Activated CD8-positive, alpha-beta memory T cell treated with anti-CD3 and anti-CD28 coated beads, Interleukin-2, amount 50 U/mL, for 24 hours (primary cell): ENCODE measurements around the gene SLC24A3.
"Not testable (repeated sequence)": the region's sequence is repeated elsewhere in the genome, so short reads cannot be mapped to it uniquely, and the experiment has no call there.

Source experiments
- DNase-seq: peaks from one replicate; pipeline ENCODE4 v3.0.0-alpha.2; 2020; ENCODE audit errors: extremely low read depth

SLC24A3 gene

DNA sequence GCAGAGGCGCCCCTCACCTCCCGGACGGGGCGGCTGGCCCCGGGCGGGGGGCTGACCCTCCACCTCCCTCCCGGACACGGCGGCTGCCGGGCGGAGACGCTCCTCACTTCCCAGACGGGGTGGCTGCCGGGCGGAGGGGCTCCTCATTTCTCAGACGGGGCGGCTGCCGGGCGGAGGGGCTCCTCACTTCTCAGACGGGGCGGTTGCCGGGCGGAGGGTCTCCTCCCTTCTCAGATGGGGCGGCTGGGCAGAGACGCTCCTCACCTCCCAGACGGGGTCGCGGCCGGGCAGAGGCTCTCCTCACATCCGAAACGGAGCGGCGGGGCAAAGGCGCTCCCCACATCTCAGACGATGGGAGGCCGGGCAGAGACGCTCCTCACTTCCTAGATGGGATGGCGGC lies 466.1 kb downstream of the SLC24A3 start:
- DNase-seq, result not testable (repeated sequence)

DNA sequence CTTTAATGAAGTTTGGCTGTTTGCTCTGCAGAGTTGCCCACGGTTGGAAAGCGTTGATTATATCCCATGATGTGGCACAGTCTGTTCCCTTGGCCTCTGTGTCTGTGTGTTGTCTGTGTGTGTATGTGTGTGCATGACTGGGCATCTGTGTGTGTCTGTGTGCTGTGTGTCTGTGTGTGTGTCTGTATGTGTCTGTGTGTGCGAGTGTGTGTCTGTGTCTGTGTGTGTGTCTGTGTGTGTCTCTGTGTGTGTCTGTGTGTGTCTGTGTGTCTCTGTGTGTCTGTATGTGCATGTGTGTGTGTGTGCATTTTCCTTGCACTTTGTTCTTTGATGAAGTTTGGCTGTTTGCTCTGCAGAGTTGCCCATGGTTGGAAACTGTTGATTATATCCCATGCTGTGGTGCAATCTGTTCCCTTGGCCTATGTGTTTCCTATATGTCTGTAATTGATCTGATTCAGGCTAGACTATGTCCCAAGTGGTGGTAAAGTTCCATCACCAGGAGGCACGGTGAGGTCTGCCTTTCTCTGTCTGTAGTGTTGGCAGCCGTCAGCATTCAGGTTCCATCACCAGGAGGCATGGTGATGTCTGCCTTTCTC lies 467.6 kb downstream of the SLC24A3 start:
- DNase-seq, result no peak

DNA sequence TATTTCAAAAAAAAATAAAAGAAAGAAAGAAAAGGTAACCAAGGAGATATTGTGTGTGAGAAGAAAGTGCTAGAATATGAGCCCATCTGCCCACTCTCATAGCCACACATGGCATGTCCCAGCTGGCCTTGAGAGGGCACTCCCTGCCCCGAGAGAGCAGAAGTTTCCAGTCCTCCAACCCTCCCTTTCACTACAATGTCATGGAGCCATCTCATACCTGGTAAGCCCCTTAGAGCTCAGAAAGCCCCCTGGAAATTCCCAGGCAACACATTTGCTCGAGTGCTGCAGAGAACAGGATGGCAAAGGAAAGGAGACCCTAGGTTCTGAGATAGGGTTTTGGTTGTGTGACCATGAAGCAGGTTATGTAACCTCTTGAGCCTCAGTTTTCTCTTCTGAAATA lies 469.8 kb downstream of the SLC24A3 start:
- DNase-seq, result no peak

DNA sequence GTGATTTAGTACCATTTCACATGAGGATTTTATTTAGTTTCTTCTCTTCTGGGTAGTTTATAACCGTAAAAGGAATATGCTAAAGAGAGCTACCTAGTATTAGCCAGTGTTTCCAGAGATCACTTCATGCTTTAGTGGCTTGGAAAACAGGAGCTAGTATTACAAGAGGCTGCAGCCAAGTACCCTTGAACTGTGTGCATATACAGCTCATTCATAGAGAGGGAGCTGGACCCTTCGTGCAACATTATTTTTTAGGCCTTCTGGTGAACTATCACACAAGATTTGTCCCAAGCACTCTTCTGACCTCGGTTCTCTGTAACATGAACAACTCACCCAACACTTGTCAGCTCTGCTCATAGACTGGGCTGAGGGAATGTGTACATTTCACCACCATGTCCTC lies 470.7 kb downstream of the SLC24A3 start:
- DNase-seq, result no peak

DNA sequence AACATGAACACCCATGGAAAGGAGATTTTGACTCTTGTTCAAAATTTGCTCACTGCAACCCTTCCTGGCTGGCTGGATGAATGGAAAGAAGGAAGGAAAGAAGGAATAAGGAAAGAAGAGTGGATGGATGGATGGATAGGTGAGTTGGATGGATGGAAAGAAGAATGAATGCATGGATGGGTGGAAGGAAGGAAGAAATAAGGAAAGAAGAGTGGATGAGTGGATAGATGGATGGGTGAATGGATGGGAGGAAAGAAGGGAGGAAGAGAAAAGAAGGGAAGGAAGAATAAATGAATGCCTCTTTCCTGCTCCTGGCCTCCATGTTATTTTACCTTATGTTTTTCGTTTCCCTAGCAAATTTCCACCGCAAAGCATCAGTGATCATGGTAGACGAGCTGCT lies 471.4 kb downstream of the SLC24A3 start:
- DNase-seq, result no peak

DNA sequence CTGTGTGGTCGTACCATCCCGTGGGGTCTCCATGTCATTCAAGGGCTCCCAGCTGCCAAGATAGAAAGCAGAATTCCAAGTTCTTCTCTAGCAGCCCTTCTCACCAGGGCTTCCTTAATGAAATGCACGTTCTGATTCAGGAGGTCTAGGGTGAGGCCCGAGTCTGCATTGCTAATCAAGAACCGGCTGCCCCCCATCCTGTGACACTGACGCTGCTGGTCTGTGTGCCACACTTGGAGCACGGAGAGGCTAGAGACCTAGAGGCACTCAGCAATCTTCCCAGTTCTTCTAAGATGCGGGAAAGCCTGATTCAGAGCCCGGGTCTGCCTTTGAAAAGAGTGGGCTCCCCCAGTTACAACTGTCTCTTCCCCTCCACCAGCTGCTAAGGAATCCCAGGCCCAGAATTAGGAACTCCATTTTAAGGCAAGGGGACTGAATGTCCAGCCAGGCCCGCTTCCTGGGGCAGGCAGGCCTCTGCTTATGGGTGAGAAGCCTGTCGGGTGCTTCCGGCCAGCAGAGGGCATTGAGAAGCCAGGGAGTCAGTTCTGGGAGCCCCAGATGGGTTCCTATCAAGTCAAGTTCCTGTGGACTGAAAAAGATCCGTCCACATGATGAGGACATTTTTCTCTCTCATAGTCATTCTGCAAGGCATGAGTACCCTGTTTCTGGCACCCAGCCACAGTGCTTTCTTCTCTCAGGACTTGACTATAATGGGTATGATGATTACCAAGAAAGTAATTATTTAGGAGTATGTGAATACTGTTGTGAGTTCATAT lies 475.8 kb downstream of the SLC24A3 start:
- no peak for DNase-seq

DNA sequence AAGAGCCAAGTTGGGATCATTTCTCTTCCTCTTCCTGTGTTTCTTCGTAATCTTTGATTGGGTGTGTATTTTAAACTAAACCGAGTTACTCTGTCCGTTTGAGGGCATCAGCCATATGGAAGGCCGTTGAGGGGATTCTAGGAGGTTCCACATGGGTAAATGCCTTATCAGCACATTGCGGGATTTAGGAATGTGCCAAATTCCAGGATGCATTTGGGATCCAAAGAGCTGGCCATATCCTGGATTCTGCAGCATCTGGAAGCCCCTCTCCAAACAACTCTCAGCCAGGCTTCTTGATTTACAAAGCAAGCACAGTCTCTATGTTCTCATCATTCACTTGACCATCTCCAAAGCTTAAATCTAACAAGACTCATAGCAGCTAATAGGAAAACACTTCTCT lies 478.0 kb downstream of the SLC24A3 start:
- no peak for DNase-seq

DNA sequence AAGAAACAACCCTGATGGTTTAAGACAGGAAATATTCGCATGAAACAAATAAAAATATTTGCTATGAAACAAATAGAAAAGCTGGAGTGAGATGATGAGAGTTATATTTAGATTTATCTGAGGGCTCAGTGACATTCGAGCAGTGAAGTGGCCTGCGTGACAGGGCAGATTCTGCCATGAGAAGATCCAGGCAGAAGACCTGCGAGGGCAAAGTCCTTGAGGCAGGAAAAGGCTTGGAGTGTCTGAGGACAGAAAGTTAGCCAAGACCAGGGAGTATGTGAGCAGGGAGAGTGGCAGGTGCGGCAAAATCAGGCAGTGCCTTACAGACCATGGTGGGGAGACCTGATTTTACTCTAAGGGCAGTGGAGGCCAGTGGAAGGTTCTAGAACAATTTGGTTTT lies 478.7 kb downstream of the SLC24A3 start:
- DNase-seq, result no peak

DNA sequence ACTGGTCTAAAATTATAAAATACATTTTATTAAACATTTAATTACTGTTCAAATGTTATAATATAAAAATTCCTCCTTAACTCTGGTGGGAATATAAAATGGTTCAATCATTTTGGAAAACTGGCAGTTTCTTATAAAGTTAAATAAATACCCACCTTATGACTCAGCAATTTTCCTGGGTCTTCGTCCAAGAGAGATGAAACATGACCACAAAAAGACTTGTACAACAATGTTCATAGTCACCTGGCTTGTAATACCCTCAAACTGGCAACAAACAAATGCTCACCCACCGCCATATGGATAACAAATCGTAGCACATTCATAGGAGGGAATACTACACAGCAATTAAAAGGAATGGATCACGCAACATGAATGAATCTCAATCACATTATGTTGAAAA lies 479.7 kb downstream of the SLC24A3 start:
- no peak for DNase-seq

DNA sequence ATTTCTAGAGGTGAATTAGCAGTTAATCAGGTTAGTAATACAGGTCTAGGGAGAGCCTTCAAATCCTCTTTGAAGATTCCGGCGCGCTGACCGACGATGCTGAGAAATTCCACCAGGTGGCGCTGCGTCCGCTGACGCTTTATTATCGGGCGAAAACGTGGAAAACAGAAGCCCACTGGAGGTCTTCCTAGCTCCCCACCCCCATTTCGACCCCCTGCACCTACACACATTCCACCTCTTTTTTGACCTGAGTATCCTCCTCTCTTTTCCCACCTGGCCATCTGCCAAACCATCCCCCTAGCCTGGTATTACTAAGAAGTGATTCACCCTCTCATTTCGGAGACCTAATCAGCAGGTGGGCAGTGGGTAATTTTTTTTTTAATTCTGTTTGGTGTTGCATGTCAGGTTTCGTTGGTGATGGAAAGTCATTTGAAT lies 480.3 kb downstream of the SLC24A3 start:
- peak; percentile 2 for DNase-seq

DNA sequence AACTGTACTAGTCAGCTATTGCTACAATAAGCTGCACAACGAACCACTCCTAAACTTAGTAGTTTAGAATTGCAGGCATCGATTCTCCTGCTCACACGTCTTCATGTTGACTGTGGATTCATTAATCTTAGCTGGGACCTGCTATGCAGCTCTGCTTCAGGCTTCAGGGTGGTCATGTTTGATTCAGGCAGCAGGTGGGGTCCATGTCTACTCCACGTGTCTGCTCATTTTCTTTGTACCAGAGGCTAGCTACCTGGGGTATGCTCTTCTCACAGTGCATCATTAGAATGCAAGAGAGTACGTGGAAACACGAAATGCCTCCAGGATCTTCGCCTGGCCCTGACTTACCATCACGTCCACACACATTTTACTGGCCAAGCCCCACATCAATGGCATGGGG lies 481.1 kb downstream of the SLC24A3 start:
- DNase-seq, result no peak

DNA sequence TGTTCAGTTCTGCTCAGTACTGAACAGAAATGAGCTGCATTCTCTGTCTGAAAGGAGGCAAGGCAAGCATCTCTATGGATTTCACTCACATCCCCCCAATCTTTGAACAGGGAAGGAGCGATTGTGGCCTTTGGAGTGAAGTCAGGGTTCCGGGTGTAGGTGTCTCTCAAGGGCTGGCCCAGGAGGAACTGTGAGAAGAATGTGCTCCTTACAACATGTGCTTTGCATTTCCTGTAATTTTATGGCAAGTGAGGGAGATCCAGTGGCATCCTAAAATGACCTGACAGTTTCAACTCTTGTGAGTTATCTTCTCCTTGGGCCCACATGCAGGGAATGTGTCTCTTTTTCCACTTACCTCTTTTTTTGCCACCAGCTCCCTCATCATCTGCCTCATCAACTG lies 482.6 kb downstream of the SLC24A3 start:
- DNase-seq, result no peak

DNA sequence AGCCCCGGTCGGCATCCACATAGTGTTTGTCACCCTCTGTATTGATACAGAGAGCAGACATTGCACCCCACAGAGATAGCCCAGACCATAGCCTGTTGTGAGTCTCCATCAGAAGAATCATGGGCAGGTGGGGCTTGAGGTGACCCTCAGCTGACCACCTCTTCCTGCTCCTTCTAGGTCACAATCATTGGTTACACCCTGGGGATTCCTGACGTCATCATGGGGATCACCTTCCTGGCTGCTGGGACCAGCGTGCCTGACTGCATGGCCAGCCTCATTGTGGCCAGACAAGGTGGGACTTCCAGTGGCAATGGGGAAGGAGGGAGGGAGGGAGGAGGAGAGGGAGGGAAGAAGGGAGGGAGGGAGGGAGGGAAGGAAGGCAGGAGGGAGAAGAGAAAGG lies 484.2 kb downstream of the SLC24A3 start:
- DNase-seq, result no peak

DNA sequence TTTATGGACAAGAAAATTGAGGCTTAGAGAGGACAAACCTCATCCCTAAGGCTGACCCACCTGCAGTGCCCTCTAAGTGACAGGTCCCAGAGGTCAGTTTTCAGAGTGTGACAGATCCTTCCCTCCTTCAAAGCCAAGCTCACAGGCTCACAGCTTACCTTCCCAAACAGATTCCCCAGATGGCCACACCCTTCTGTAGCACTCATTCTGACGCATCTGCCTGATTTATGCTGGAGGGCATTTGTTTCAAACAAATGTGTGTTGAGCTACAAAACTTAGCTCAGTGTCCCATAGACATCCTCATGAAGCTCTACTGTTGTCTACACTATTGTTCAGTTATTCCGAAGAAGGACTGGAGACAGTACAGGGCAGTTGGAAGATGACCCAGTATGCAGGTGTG lies 485.0 kb downstream of the SLC24A3 start:
- DNase-seq, result no peak

DNA sequence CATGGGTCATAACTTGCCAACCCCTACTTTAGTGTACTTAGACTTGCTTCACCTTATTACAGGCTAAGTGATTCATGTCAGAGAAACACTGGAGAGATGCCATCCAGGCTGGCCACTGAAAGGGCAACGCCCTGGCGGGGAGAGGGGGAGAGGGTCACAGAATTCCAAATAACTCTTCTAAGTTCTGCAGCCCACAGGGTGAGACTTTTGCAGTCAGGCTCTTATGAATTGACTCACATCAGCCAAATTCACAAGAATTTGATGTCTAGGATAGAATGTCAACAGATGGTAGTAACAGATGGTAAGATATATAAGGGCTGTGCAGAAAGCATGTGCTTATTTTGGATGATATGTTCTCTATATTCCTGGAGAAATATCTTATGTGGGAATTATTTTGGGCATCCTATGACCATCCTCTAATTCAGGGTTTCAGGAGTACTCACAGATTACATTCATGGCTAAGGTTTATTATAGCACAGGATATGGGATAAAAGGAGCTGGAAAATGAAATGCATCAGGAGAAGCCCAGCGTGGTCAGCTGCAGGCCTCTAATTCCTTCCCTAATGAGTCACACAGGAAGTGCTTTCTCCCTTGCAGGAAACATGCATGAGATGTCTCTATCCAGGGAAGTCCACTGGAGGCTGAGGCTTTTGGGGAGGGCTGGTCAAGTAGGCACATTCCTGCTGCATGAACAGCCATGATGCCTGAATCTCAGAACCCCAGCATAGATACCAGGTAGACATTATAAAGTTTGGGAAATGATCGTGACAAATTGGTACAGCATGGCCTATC lies 486.9 kb downstream of the SLC24A3 start:
- no peak for DNase-seq

DNA sequence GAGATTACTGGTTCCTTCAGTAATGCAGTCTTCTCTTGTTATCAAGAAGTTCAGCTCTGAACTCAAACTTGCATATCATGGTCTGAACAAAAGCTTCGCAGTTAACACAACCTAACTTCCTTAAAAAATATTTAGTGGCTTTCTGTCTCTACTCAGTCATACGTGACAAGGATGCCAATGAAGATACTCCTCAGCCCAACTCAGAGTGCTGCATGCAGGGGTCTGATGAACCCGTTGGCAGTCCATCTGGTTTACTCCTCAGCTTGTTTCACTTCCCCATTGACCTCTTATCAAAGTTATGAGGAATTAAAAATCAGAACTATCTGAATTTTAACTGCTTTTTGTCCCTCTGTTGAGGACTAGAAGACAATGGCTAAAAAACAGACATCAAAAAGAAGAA lies 489.0 kb downstream of the SLC24A3 start:
- DNase-seq, result no peak

DNA sequence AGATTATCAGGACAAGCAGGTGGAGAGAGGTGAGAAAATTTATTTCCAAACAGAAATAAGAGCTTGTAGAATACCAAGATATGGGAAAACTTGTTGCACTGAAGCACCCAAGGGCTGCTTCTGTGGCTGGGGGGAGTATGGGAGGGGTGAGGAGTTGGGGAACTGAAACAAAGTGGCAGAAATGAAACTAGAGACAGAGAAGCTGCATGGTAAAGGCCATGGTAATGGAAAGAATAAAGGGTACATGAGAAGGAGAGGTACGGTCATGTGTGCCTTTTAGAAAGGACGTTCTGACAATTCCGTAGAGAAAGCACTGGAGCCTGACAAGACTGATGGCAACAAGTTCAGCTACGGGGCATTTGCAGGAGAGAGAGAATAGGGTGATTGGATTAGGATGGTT lies 494.0 kb downstream of the SLC24A3 start:
- DNase-seq, result no peak

DNA sequence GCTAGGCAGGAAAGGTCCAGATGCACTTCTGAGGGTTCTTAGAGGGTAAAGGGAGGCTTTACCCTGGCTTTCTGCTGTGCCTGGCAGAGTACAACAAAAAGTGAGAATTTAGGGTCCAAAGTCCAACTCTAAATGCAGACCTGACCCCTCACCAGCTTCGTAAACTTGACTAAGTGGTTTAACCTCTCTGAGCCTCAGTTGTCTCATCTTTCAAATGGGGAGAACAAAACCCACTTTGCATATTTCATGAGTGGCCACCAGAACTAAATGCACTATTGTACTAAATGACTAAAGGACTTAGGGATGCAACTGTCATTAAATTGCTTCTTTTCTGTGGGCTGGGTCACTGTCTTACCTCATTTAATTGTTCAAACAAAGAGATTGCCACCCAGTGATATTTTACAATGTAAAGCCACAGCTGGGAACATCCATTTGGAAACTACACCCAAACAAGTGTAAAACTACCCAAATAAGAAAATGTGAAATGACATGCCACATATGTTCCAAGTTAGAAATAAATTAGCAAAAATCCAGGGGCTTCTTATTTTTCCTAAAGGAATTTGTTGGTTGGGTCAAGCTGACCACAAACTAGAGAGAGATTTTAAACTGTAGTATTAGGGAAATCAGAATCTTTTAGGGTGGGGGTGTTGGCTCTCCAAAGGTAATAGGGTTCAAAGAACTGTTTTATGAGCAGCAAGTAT lies 497.3 kb downstream of the SLC24A3 start:
- DNase-seq, result no peak

DNA sequence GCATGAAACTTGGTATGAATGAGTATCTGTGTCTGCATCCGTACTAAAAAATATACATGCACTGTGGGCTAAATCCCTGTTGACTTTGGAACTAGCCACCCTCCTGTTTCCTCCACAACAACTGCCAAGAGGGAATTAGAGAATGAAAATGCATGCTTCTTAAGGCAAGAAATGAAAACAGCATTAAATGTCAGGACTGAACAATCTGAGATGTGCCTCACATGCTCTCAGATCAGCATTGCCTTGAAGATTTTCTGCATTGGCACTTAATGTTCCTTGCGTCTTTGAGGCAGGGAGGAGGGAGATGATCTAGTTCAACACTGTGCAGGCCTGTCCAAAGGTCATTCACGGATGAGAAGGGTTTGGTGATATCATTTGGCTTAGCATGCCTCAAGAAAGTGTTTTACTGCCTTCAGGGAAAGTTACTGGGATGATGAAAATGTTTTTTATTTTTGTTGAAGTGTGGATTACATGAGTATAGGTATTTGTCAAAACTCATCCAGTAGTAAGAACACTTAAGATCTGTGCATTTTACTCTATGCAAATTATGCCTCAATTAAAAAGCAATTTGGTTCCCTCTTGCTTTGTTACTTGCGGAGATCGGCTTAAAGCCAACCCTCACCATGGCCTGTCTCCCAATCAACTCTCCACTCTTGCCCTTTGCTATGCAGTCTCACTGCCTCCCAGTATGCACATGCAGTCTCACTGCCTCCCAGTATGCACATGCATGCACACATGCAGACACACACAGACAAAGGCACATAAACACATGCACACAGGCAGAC lies 498.1 kb downstream of the SLC24A3 start:
- DNase-seq, result no peak

DNA sequence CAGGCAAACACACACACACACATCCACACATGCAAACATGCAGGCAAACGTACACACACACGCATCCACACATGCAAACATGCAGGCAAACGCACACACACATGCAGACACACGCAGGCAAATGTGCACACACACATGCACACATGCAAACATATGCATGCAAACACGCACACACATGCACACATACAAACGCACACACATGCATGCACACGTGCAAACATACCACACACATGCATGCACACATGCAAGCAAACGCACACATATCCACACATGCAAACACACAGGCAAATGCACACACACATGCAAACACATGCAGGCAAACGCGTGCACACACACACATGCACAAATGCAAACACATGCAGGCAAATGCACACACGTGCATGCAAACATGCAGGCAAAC lies 498.7 kb downstream of the SLC24A3 start:
- DNase-seq, result no peak

DNA sequence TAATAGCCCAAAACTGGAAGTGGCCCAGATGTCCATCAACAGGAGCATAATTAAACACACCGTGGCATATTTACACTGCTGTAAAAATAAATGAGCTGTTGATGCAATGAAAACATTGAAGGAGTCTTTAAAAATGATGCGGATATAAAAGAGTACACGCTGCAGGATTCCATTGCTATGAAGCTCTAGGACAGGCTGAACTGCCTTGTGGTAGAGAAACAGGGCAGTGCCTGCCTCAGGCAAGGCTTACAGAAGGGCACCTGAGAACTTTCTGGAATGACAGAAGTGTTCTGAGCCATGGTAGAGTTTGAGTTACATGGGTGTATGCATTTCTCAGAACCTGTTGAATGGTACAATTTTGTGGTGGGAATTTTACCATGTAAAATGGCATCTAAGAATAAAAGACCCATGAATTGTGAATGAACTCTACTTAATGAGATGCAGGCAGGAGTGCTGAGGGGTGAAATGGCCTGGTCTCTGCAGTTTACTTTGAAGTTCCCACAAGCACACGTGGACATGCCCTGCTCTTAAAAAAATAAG lies 500.3 kb downstream of the SLC24A3 start:
- DNase-seq, result no peak
